ENCODE data around the gene PAMR1.
A peak's percentile ranks its signal among the peaks of the same experiment; 100 is the strongest.

Gene PAMR1

GRCh38 chr11:35543481-35543880 is 18.1 kb upstream of the PAMR1 start:
- Histone ChIP-seq H3K36me3 (ENCODE audit: insufficient read depth, low read length) (no peaks in the 10 kb centered on the region), H3K4me3 (ENCODE audit: low read depth, low read length) (no peak overlapping the region), H3K27me3 (ENCODE audit: insufficient read depth, low read length) (no peaks in the 10 kb centered on the region), H2AFZ (ENCODE audit: low read length, unreplicated experiment) (no peak overlapping the region), H3K4me1 (ENCODE audit: control insufficient read depth, insufficient read depth, low read length, unreplicated experiment) (peaks cover 46% of the 10 kb centered on the region), H3K79me2 (ENCODE audit: control insufficient read depth, insufficient read depth, low read length, unreplicated experiment) (no peaks in the 10 kb centered on the region), H3K27ac (ENCODE audit: low read depth, low read length) (no peak overlapping the region)

GRCh38 chr11:35541621-35542375 is 16.4 kb upstream of the PAMR1 start:
- peak overlapping the region; percentile 68 for H3K27ac ChIP-seq (ENCODE audit: low read depth, low read length)
- no peaks in the 10 kb centered on the region for H3K79me2 ChIP-seq (ENCODE audit: control insufficient read depth, insufficient read depth, low read length, unreplicated experiment)
- H3K4me3 ChIP-seq (ENCODE audit: low read depth, low read length) = no peak overlapping the region; the same call in 1 of the 2 replicates
- H3K36me3 ChIP-seq (ENCODE audit: insufficient read depth, low read length) = no peaks in the 10 kb centered on the region
- peak overlapping the region; percentile 31 for H2AFZ ChIP-seq (ENCODE audit: low read length, unreplicated experiment)
- H3K4me1 ChIP-seq (ENCODE audit: control insufficient read depth, insufficient read depth, low read length, unreplicated experiment) = peaks cover 46% of the 10 kb centered on the region
- H3K27me3 ChIP-seq (ENCODE audit: insufficient read depth, low read length) = no peaks in the 10 kb centered on the region

- no peak overlapping the region; the same call in 1 of the 2 replicates for H3K4me3 ChIP-seq (ENCODE audit: low read depth, low read length)
- peak overlapping the region; percentile 62 for H3K27ac ChIP-seq (ENCODE audit: low read depth, low read length)
- H3K27me3 ChIP-seq (ENCODE audit: insufficient read depth, low read length) = no peaks in the 10 kb centered on the region
Measured at GRCh38 chr11:35540526-35540925, 15.1 kb upstream of the PAMR1 start.

GRCh38 chr11:35539781-35540281 is 14.4 kb upstream of the PAMR1 start:
- Histone ChIP-seq H3K4me1 (ENCODE audit: control insufficient read depth, insufficient read depth, low read length, unreplicated experiment) (peaks cover 37% of the 10 kb centered on the region), H3K36me3 (ENCODE audit: insufficient read depth, low read length) (no peaks in the 10 kb centered on the region), H2AFZ (ENCODE audit: low read length, unreplicated experiment) (peak overlapping the region; percentile 55), H3K4me3 (ENCODE audit: low read depth, low read length) (no peak overlapping the region; the same call in 1 of the 2 replicates), H3K79me2 (ENCODE audit: control insufficient read depth, insufficient read depth, low read length, unreplicated experiment) (no peaks in the 10 kb centered on the region), H3K27me3 (ENCODE audit: insufficient read depth, low read length) (no peaks in the 10 kb centered on the region), H3K27ac (ENCODE audit: low read depth, low read length) (peak overlapping the region; percentile 62)

More at GRCh38 chr11:35540526-35540925, 15.1 kb upstream of the PAMR1 start:
- Histone ChIP-seq H3K79me2 (ENCODE audit: control insufficient read depth, insufficient read depth, low read length, unreplicated experiment) (no peaks in the 10 kb centered on the region), H3K4me1 (ENCODE audit: control insufficient read depth, insufficient read depth, low read length, unreplicated experiment) (peaks cover 37% of the 10 kb centered on the region), H2AFZ (ENCODE audit: low read length, unreplicated experiment) (peak overlapping the region; percentile 55), H3K36me3 (ENCODE audit: insufficient read depth, low read length) (no peaks in the 10 kb centered on the region)

- Histone ChIP-seq H3K36me3 (ENCODE audit: insufficient read depth, low read length) (no peaks in the 10 kb centered on the region), H3K4me1 (ENCODE audit: control insufficient read depth, insufficient read depth, low read length, unreplicated experiment) (peaks cover 37% of the 10 kb centered on the region), H2AFZ (ENCODE audit: low read length, unreplicated experiment) (peak overlapping the region; percentile 55), H3K4me3 (ENCODE audit: low read depth, low read length) (no peak overlapping the region), H3K27ac (ENCODE audit: low read depth, low read length) (peak overlapping the region; percentile 62), H3K27me3 (ENCODE audit: insufficient read depth, low read length) (no peaks in the 10 kb centered on the region), H3K79me2 (ENCODE audit: control insufficient read depth, insufficient read depth, low read length, unreplicated experiment) (no peaks in the 10 kb centered on the region)
Measured at GRCh38 chr11:35539256-35539655, 13.8 kb upstream of the PAMR1 start.

GRCh38 chr11:35536470-35536869 is 11.1 kb upstream of the PAMR1 start:
- Histone ChIP-seq H3K4me1 (ENCODE audit: control insufficient read depth, insufficient read depth, low read length, unreplicated experiment) (peaks cover 29% of the 10 kb centered on the region), H3K27ac (ENCODE audit: low read depth, low read length) (no peak overlapping the region), H3K27me3 (ENCODE audit: insufficient read depth, low read length) (no peaks in the 10 kb centered on the region), H2AFZ (ENCODE audit: low read length, unreplicated experiment) (no peak overlapping the region), H3K36me3 (ENCODE audit: insufficient read depth, low read length) (no peaks in the 10 kb centered on the region), H3K79me2 (ENCODE audit: control insufficient read depth, insufficient read depth, low read length, unreplicated experiment) (no peaks in the 10 kb centered on the region), H3K4me3 (ENCODE audit: low read depth, low read length) (no peak overlapping the region)

- no peak overlapping the region for H2AFZ ChIP-seq (ENCODE audit: low read length, unreplicated experiment)
- H3K4me3 ChIP-seq (ENCODE audit: low read depth, low read length) = no peak overlapping the region
- H3K27me3 ChIP-seq (ENCODE audit: insufficient read depth, low read length) = no peaks in the 10 kb centered on the region
- no peaks in the 10 kb centered on the region for H3K36me3 ChIP-seq (ENCODE audit: insufficient read depth, low read length)
- H3K4me1 ChIP-seq (ENCODE audit: control insufficient read depth, insufficient read depth, low read length, unreplicated experiment) = peaks cover 25% of the 10 kb centered on the region
- no peak overlapping the region for H3K27ac ChIP-seq (ENCODE audit: low read depth, low read length)
- H3K79me2 ChIP-seq (ENCODE audit: control insufficient read depth, insufficient read depth, low read length, unreplicated experiment) = no peaks in the 10 kb centered on the region
Measured at GRCh38 chr11:35531246-35531645, 5.8 kb upstream of the PAMR1 start.

GRCh38 chr11:35529971-35530495 is 4.6 kb upstream of the PAMR1 start:
- peaks cover 29% of the 10 kb centered on the region for H3K4me1 ChIP-seq (ENCODE audit: control insufficient read depth, insufficient read depth, low read length, unreplicated experiment)
- peak overlapping the region; percentile 63 for H3K27ac ChIP-seq (ENCODE audit: low read depth, low read length)
- no peak overlapping the region for H3K4me3 ChIP-seq (ENCODE audit: low read depth, low read length)
- peak overlapping the region; percentile 65 for H2AFZ ChIP-seq (ENCODE audit: low read length, unreplicated experiment)
- H3K36me3 ChIP-seq (ENCODE audit: insufficient read depth, low read length) = no peaks in the 10 kb centered on the region
- no peaks in the 10 kb centered on the region for H3K27me3 ChIP-seq (ENCODE audit: insufficient read depth, low read length)
- H3K79me2 ChIP-seq (ENCODE audit: control insufficient read depth, insufficient read depth, low read length, unreplicated experiment) = no peaks in the 10 kb centered on the region

- Histone ChIP-seq H3K27me3 (ENCODE audit: insufficient read depth, low read length) (no peaks in the 10 kb centered on the region), H3K4me1 (ENCODE audit: control insufficient read depth, insufficient read depth, low read length, unreplicated experiment) (peaks cover 32% of the 10 kb centered on the region), H3K27ac (ENCODE audit: low read depth, low read length) (no peak overlapping the region), H3K36me3 (ENCODE audit: insufficient read depth, low read length) (no peaks in the 10 kb centered on the region), H3K79me2 (ENCODE audit: control insufficient read depth, insufficient read depth, low read length, unreplicated experiment) (no peaks in the 10 kb centered on the region), H2AFZ (ENCODE audit: low read length, unreplicated experiment) (no peak overlapping the region), H3K4me3 (ENCODE audit: low read depth, low read length) (peak overlapping the region; percentile 78)
Measured at GRCh38 chr11:35526370-35526792, 965 bp upstream of the PAMR1 start.

- H3K27me3 ChIP-seq (ENCODE audit: insufficient read depth, low read length) = no peaks in the 10 kb centered on the region
- peaks cover 16% of the 10 kb centered on the region for H3K4me1 ChIP-seq (ENCODE audit: control insufficient read depth, insufficient read depth, low read length, unreplicated experiment)
- no peak overlapping the region for H3K27ac ChIP-seq (ENCODE audit: low read depth, low read length)
- H3K36me3 ChIP-seq (ENCODE audit: insufficient read depth, low read length) = no peaks in the 10 kb centered on the region
- H3K4me3 ChIP-seq (ENCODE audit: low read depth, low read length) = peak overlapping the region; percentile 78
- no peaks in the 10 kb centered on the region for H3K79me2 ChIP-seq (ENCODE audit: control insufficient read depth, insufficient read depth, low read length, unreplicated experiment)
- peak overlapping the region; percentile 19 for H2AFZ ChIP-seq (ENCODE audit: low read length, unreplicated experiment)
Measured at GRCh38 chr11:35524780-35525179, 636 bp downstream of the PAMR1 start.

GRCh38 chr11:35523861-35524260 is 1.6 kb downstream of the PAMR1 start:
- H3K4me1 ChIP-seq (ENCODE audit: control insufficient read depth, insufficient read depth, low read length, unreplicated experiment) = peaks cover 10% of the 10 kb centered on the region
- H3K27ac ChIP-seq (ENCODE audit: low read depth, low read length) = no peak overlapping the region
- no peaks in the 10 kb centered on the region for H3K36me3 ChIP-seq (ENCODE audit: insufficient read depth, low read length)
- H3K27me3 ChIP-seq (ENCODE audit: insufficient read depth, low read length) = no peaks in the 10 kb centered on the region
- H3K79me2 ChIP-seq (ENCODE audit: control insufficient read depth, insufficient read depth, low read length, unreplicated experiment) = no peaks in the 10 kb centered on the region
- H2AFZ ChIP-seq (ENCODE audit: low read length, unreplicated experiment) = no peak overlapping the region
- peak overlapping the region; percentile 34; the same call in 1 of the 2 replicates for H3K4me3 ChIP-seq (ENCODE audit: low read depth, low read length)
